Gastroesophageal sphincter (tissue), 3 donors: ENCODE results near the gene CSPG5.

Experiments used
- POLR2A ChIP-seq, 2 donors: fragments of 450-650 bp; IDR thresholded peaks; one replicate each; pipeline ENCODE4 v1.6.1; 2017; ENCODE audit warnings: antibody characterized with exemption in 2 of 2, mild to moderate bottlenecking in 2 of 2, moderate library complexity in 1 of 2
- TF ChIP-seq, protein P1 (sequence below), 4 experiments: fragments of 200-600 bp in 2 of 4; fragments of 450-650 bp in 2 of 4; sonication (generic) in 1 of 4; IDR thresholded peaks; one replicate each; pipeline ENCODE4 v1.5.1; 2017 to 2019; ENCODE audit warnings: antibody characterized with exemption in 4 of 4, mild to moderate bottlenecking in 2 of 4, moderate library complexity in 2 of 4

DNA sequence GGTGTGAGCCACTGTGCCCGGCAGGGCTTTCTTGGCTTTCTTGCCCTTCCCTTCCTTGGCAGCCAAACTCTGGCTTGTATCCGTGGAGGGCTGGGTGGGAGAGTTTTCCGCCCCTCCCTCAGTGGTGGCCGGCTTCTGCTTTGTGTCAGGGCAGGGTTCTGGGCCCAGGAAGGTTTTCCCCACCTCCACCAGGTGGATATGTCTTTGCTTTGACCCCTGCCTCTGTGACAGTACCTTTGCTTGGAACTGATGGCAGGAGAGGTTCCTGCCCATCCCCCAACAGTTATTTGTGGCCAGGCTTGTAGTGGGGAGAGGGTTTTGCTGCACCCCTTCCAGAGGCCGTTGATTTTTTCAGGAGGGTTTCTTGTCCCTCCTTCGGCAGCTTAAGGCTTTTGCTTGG is 24.3 kb downstream of the CSPG5 start:
- no peak for TF ChIP-seq POLR2A (IDR thresholded peaks at IDR 0.05)
- TF ChIP-seq, protein P1, sequence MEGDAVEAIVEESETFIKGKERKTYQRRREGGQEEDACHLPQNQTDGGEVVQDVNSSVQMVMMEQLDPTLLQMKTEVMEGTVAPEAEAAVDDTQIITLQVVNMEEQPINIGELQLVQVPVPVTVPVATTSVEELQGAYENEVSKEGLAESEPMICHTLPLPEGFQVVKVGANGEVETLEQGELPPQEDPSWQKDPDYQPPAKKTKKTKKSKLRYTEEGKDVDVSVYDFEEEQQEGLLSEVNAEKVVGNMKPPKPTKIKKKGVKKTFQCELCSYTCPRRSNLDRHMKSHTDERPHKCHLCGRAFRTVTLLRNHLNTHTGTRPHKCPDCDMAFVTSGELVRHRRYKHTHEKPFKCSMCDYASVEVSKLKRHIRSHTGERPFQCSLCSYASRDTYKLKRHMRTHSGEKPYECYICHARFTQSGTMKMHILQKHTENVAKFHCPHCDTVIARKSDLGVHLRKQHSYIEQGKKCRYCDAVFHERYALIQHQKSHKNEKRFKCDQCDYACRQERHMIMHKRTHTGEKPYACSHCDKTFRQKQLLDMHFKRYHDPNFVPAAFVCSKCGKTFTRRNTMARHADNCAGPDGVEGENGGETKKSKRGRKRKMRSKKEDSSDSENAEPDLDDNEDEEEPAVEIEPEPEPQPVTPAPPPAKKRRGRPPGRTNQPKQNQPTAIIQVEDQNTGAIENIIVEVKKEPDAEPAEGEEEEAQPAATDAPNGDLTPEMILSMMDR (IDR thresholded peaks at IDR 0.05), result no peak
